Suprapubic skin (tissue), 4 donors: ENCODE data around the gene KIRREL3. TPM values are rescaled to one million over a fixed set of nuclear protein-coding genes. Genes with fewer than 3 reads are reported as not detected.

Experiments
- DNase-seq, 2 donors: peaks; one replicate each; pipeline ENCODE4 v3.0.0-alpha.2; 2019; ENCODE audit warnings: low spot score in 2 of 2
- H3K27ac ChIP-seq: fragments of 200-600 bp; sonication (generic); one replicate; pipeline ENCODE4 v1.5.1; 2019
- H3K27me3 ChIP-seq: fragments of 200-600 bp; sonication (generic); one replicate; pipeline ENCODE4 v1.5.1; 2019
- H3K36me3 ChIP-seq: fragments of 200-600 bp; sonication (generic); one replicate; pipeline ENCODE4 v1.5.1; 2019
- H3K4me1 ChIP-seq: fragments of 200-600 bp; sonication (generic); one replicate; pipeline ENCODE4 v1.5.1; 2019
- H3K4me3 ChIP-seq: fragments of 200-600 bp; sonication (generic); one replicate; pipeline ENCODE4 v1.5.1; 2019; ENCODE audit warnings: mild to moderate bottlenecking
- H3K9me3 ChIP-seq: fragments of 200-600 bp; sonication (generic); one replicate; pipeline ENCODE4 v1.5.1; 2019
- CTCF ChIP-seq, 2 donors: fragments of 200-600 bp in 1 of 2; fragments of 450-650 bp in 1 of 2; sonication (generic) in 1 of 2; IDR thresholded peaks; one replicate each; pipeline ENCODE4 v1.5.1; 2016 to 2019; ENCODE audit warnings: antibody characterized with exemption in 2 of 2, mild to moderate bottlenecking in 1 of 2, moderate library complexity in 1 of 2
- EP300 ChIP-seq: sonication (generic); formaldehyde crosslinking; IDR thresholded peaks from one replicate; pipeline ENCODE4 v1.6.1; 2017; ENCODE audit warnings: antibody characterized with exemption
- POLR2A ChIP-seq, 2 donors: fragments of 450-650 bp; IDR thresholded peaks; one replicate each; pipeline ENCODE4 v1.6.1; 2017; ENCODE audit warnings: antibody characterized with exemption in 2 of 2, mild to moderate bottlenecking in 2 of 2, moderate library complexity in 2 of 2
- POLR2AphosphoS5 ChIP-seq, 3 donors: sonication (generic); formaldehyde crosslinking; IDR thresholded peaks; one replicate each; pipeline ENCODE4 v1.6.1; 2017; ENCODE audit warnings: antibody characterized with exemption in 3 of 3
- WGBS: methylation state at CpG from one replicate; pipeline ENCODE4 v1.1.5; 2018; 5-methylcytosine and 5-hydroxymethylcytosine counted together
- total RNA-seq, 4 donors: library from RNA; depleted of rRNA; stranded (reverse); fragments of >200 nt; gene quantifications; one replicate each; pipeline ENCODE4 v1.1.0, GENCODE V29; 2016

KIRREL3 gene
- total RNA-seq, 4 donors from 2014 or later: 0.17 TPM; not detected in 3

GRCh38 chr11:126394036-126394435 is 606.5 kb downstream of the KIRREL3 start:
- 93% methylated on average over 3 of the region's 3 CpGs for WGBS
- TF ChIP-seq POLR2AphosphoS5 (IDR thresholded peaks at IDR 0.05): no peak
- TF ChIP-seq CTCF (IDR thresholded peaks at IDR 0.05): no peak
- H3K9me3 ChIP-seq: no peaks in the 10 kb centered on the region
- no peaks in the 10 kb centered on the region for H3K27me3 ChIP-seq
- DNase-seq: no peak
- no peaks in the 10 kb centered on the region for H3K36me3 ChIP-seq
- H3K4me3 ChIP-seq: no peak overlapping the region
- peak overlapping the region; percentile 64 for H3K27ac ChIP-seq
- peaks cover 47% of the 10 kb centered on the region for H3K4me1 ChIP-seq

- Histone ChIP-seq H3K4me1 (peaks cover 47% of the 10 kb centered on the region), H3K4me3 (no peak overlapping the region), H3K27ac (peak overlapping the region; percentile 45), H3K27me3 (no peaks in the 10 kb centered on the region), H3K9me3 (no peaks in the 10 kb centered on the region), H3K36me3 (no peaks in the 10 kb centered on the region)
- 83% methylated on average over 5 of the region's 5 CpGs for WGBS
- peak in 1 of 2 donors; percentile 41 for DNase-seq
- no peak for TF ChIP-seq CTCF (IDR thresholded peaks at IDR 0.05)
- TF ChIP-seq POLR2A (IDR thresholded peaks at IDR 0.05): no peak
- no peak for TF ChIP-seq EP300
- TF ChIP-seq POLR2AphosphoS5 (IDR thresholded peaks at IDR 0.05): no peak
Observed at GRCh38 chr11:126393143-126393542, 607.4 kb downstream of the KIRREL3 start.

GRCh38 chr11:126392633-126393013 is 607.9 kb downstream of the KIRREL3 start:
- Histone ChIP-seq H3K27me3 (no peaks in the 10 kb centered on the region), H3K27ac (no peak overlapping the region), H3K4me1 (peaks cover 49% of the 10 kb centered on the region), H3K9me3 (no peaks in the 10 kb centered on the region), H3K4me3 (no peak overlapping the region), H3K36me3 (no peaks in the 10 kb centered on the region)
- TF ChIP-seq POLR2AphosphoS5 (IDR thresholded peaks at IDR 0.05): no peak
- TF ChIP-seq CTCF (IDR thresholded peaks at IDR 0.05): no peak
- no peak for TF ChIP-seq POLR2A (IDR thresholded peaks at IDR 0.05)
- no peak for TF ChIP-seq EP300
- 32% methylated on average over 4 of the region's 4 CpGs for WGBS
- DNase-seq: peak in 1 of 2 donors; percentile 15

- no peak for TF ChIP-seq POLR2A (IDR thresholded peaks at IDR 0.05)
- TF ChIP-seq POLR2AphosphoS5 (IDR thresholded peaks at IDR 0.05): no peak
- no peak for TF ChIP-seq EP300
- TF ChIP-seq CTCF (IDR thresholded peaks at IDR 0.05): no peak
- peak overlapping the region; percentile 51 for H3K27ac ChIP-seq
- WGBS: 53% methylated on average over 8 of the region's 8 CpGs
- no peaks in the 10 kb centered on the region for H3K36me3 ChIP-seq
- H3K9me3 ChIP-seq: no peaks in the 10 kb centered on the region
- DNase-seq: peak in 1 of 2 donors; percentile 40
- H3K4me1 ChIP-seq: peaks cover 54% of the 10 kb centered on the region
- H3K27me3 ChIP-seq: no peaks in the 10 kb centered on the region
- no peak overlapping the region for H3K4me3 ChIP-seq
Observed at GRCh38 chr11:126391970-126392632, 608.5 kb downstream of the KIRREL3 start.

GRCh38 chr11:126391286-126391954 is 609.1 kb downstream of the KIRREL3 start:
- 82% methylated on average over 7 of the region's 7 CpGs for WGBS
- H3K27ac ChIP-seq: peak overlapping the region; percentile 51
- H3K36me3 ChIP-seq: no peaks in the 10 kb centered on the region
- no peaks in the 10 kb centered on the region for H3K9me3 ChIP-seq
- no peaks in the 10 kb centered on the region for H3K27me3 ChIP-seq
- DNase-seq: peak in 1 of 2 donors; percentile 51
- H3K4me3 ChIP-seq: no peak overlapping the region
- peaks cover 58% of the 10 kb centered on the region for H3K4me1 ChIP-seq
- no peak for TF ChIP-seq POLR2A (IDR thresholded peaks at IDR 0.05)
- TF ChIP-seq EP300: no peak
- no peak for TF ChIP-seq POLR2AphosphoS5 (IDR thresholded peaks at IDR 0.05)
- TF ChIP-seq CTCF (IDR thresholded peaks at IDR 0.05): no peak
